NOMO-1 treated with DMSO at 0.1 percent for 48 hours (cell line): ENCODE results near the gene SYCP2L.

Source experiments
- DNase-seq: peaks from one replicate; lab custom pipeline; 2025; ENCODE audit not compliant: unreplicated experiment; lab: John Stamatoyannopoulos, UW

Gene SYCP2L

DNA sequence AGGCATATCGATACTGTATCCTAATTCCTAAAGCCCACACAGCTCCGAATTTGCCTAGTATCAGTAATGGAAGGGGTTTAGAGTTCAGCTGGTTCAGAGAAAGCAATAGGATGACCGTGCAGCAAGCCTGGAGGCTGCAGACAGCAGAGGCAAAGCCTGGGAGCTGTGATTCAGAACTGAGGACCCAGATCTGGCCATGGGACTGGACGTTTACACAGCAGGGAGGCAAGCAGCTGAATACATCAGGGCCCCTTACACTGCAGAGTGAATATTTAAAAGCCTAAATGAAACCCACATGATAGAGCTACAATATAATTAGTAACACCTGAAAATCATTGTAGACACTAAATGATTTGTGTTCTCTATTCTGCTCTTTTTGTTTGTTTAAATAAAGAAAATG is 119.2 kb downstream of the SYCP2L start:
- no peak for DNase-seq

DNA sequence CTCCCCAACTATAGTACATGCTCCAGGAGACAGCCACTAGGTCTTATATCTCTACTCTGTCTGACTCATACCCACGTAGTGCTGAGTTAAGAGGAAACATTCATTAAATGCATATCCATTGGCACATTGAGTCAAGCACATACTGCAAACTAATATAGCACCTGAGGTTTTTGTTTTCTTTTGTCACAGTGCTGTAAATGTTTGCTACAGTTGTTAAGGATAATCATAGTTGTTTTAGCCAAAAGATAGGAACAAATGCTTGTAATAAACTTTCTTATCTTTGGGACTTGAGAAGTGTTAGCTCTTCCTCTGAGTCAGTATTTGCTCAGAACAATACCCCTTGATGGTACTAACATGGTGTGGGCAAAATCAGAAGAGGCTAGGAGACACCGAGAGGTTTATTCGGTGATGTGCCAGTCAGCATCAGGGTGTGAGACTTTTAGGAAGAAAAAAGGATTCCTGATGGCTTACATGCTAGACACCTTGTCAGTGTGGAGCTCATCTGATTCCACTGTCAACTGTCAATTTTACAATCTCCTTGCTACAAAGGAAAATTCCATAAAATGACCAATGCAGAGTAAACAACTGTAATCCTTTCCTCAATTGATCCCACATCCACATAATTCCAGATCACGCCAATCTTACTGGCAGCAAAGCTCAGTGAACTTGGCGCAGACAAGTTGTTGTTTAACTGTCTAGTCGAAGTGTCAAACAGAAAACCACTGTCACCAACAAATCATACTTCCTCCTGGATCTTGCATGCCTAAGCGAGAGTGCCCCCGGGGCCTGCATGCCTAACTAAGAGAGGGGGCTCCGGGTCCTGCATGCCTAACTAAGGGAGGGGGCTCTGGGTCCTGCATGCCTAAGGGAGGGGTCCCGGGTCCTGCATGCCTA is 121.1 kb downstream of the SYCP2L start:
- no peak for DNase-seq

DNA sequence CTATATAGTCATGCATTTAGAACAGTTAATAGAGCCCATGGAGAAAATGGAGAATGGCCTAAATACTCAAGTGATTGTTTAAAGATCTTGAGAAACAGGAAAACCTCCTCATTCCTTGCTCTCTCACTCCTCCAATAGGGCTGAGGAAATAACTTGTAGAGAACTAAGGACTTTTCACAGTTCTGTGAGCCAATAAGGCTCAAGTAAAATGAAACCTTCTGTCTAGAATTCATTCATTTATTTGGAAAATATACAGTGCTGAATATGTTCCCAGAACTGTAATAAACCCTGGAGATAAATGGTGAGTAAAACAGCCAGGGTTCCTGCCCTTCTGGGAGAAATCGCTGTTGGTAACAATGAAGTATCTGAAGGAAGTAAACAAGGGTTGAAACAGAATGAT is 122.0 kb downstream of the SYCP2L start:
- no peak for DNase-seq

DNA sequence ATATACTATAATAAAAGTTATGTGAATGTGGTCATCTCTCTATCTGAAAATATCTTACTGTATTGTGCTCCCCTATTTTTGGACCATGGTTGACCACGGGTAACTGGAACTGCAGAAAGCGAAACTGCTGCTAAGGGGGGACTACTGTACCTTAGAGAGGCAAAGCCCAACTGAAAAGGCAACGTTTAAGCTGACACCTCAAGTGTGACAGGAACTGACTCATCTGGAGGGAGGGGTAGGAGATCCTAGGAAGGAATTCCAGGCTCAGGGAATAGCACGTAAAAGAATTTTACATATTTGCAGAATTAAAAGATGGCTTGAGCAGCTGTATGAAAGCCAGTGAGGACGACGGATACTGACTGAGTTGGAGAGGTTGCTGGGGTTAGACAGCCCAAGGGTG is 122.5 kb downstream of the SYCP2L start:
- DNase-seq: no peak

DNA sequence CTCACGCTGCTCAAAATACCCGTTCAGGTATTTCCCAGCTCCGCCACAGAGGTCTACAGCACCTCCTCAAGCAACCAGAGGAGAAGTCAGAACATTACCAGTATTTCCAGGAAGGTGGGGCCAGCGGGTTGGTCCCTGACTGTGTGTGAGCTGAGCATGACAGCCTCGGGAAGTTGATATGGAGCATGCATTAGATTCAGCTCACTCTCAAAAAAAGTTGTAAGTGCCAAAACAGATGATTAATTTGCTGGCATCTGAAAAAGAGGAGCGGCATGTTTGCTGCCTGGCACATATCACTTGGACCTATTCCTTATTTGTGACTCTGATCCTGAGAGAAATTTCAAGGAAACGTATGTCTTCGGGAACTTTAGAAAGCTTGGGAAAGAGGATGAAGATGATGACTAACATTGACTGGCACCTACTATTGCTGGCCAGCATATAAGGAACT is 125.0 kb downstream of the SYCP2L start:
- DNase-seq: no peak

DNA sequence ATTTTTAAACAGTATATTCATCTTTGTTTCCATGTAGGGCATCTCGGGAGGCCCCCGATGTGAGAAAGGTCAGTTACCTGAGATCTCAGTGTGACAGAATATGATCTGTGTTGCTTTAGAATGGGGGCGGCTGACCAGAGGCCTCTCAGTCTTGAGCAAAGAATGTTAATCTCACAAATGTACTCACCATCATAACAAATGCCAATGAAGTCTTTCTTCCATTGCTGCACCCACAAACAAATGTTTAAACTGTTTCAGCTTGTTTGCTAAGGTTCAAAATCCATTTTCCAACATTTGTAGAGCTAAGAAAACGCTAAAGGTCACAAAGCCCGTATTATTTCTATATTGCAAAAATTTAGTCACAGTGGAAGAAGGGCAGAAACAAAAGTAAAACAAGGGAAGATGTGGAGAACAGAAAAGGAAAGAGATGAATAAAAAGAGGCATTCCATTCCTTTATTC is 125.5 kb downstream of the SYCP2L start:
- DNase-seq: no peak

DNA sequence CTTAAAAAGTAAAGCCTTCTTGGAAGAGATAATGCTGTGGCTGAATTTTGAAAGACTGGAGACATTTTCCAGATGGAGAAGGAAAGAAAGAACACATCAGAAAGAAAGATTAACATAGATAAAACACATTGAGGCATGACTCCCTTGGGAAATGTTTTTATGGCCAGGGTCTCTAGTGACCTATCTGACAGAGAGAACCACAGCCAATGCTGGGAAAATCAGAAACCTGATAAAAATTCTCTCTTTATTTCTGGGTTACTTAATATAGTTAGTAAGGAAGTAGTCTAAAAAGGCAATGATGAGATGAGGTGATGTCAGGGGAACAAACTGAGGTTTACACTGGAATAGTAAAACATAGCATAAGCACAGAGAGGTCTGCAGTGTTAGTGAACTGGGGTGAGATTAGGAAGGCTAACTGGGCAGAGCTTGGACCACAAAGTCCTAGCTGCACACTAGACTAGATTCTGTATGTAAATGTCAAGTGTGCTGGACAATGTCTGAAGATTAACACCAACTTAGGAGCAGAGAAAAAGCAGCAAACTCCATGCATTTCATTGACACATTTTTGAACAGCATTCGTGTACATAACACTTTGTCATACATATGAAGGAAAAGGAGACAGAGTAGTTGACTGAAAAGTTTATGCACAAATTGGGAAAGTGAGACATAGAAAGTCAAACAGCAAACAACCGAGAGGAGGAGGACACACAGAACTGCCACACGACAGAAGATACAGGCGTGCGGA is 126.3 kb downstream of the SYCP2L start:
- no peak for DNase-seq

DNA sequence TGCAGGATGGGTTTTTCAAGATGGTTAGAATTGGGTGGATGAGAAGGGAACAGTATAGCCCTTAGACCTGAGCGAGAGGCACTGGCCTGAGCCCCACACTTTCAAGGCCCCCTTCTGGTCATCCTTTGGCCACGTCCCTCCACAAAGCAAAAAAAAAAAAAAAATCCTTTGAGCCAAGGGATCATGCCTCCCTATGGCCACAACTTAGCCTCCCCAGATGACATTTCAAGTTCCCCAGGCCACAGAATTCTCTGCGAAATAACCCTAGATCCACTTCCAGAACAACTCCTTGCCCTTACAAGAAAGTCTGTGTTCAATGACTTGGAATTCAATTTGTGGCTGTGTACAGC is 126.8 kb downstream of the SYCP2L start:
- no peak for DNase-seq

DNA sequence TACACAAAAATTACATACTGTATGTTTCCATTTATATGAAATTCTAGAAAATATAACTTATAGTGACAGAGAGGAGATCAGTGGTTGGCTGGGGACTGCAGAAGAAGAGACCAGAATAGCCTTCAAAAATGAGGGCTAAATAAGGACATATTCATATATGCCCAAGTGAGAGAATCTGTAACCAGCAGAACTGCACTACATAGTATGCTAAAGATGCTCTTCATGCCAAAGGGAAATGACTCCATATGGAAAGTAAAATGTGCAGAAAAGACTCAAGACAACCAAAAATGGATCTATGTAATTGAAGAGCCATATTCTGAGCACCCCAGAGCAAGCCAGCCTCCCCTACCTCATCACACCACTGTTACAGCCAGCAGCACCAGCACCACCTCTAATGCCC is 128.2 kb downstream of the SYCP2L start:
- DNase-seq: no peak

DNA sequence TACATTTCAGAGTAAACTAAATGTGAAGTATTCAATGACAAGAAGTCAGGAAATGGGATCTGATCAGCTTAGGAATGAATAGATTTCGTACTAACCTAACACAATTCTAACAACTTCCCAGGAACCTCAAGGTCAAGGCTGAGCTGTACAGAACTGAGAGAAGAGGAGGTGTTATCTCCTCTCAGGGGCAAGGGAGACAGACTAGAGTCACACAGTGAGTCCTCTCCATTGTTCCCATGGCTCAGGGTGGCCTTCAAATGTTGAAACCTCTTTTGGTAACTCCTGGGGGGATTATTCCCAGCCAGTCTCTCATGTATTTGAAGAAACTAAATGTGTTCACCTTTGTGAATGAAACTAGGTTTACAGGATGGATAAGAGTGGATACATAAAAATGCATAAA is 129.6 kb downstream of the SYCP2L start:
- no peak for DNase-seq

DNA sequence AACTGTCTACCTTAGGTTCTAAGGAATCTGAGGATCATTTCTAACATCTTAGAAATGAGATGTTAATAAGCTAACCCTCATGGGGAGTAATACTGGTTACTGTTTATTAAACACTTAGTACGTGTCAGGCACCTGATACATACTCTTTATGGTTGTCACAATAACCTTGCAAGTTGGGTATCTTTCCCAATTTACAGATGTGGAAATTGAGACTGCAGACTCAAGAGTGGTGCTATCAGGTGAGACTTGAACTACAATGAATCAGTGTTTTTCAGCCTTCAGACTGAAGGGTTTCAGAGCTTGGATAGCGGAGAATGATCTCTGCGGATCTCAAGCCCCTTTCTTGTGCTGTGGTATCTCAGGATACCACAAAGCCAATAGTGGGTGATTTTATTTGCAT is 130.2 kb downstream of the SYCP2L start:
- no peak for DNase-seq

DNA sequence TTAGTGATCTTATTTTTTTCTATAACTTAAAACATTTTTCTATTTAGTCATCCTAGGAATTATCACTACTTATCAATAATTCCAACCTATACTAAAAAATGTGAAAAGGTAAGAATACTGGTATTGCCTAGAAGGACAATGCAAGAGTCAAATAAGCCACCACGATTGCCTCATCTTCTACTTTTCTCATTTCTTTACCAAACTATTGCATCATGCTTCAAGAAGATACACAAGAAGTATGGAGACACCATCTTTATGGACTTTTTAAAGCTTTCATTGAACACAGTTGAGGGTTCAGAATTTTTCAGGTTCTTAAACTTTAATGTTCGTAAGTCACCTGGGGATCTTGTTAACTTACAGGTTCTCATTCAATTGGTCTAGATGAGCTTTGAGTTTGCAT is 131.4 kb downstream of the SYCP2L start:
- DNase-seq: no peak

DNA sequence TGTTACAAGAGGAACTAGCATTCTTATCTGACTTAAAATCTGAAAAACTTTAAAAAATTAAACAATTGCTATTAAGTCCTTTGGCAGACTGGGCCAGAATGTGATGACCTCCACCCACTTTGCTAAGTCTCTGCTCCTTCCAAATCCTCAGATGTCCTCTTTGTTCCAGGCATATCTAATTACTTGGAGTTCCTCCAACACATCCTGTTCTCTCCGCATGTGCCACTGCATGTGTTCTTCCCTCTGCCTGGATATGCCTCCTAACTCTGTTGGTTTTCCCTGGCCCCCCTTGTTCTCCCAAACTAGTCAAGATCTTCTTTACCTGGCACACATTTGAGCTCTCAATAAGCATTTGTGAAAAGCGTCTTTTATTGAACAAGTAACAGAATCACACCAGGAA is 134.2 kb downstream of the SYCP2L start:
- DNase-seq: no peak

DNA sequence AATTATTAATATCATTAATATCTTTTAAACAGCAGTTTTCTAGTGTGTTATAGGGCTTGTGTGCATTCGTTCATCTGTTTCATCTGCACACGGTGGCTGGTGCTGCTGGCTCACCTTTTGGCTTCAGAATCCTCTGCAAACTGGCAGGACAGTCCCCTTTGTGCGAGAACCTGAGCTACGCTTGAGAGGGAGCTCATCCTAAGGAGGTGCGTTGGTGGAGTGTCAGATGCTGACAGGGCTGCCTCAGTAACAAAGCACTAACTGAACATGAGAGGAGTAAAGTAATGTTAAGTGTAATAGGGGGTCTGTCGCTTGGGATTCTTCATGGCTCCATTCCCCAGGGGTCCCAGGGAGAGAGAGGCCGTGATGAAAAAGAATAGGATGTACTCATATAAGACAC is 134.9 kb downstream of the SYCP2L start:
- DNase-seq: no peak

DNA sequence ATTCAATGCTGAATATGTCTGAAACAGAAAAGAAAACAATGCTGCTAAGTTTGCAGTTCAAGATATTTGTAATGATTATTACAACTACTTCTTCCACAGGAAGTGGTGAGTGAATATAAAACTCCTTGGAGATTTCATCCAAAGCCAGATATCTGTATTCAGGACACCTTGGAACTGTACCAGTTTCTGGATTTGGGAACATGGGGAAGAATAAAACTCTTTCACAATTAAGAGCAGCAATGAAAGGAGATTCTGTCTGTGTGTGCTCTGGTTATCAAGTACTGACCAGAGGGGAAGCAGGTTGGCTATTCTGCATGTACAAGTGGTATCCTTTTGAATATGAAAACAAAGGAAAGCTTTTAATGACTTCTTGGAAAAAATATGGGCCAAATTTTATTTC is 136.2 kb downstream of the SYCP2L start:
- no peak for DNase-seq
